HS-5 (cell line): ENCODE results near the gene SORCS2.
A peak's percentile ranks its signal among the peaks of the same experiment; 100 is the strongest.

Experiments used
- DNase-seq: peaks from one replicate; pipeline ENCODE4 v3.0.0-alpha.2; 2012; ENCODE audit warnings: low read depth

The SORCS2 gene

DNA sequence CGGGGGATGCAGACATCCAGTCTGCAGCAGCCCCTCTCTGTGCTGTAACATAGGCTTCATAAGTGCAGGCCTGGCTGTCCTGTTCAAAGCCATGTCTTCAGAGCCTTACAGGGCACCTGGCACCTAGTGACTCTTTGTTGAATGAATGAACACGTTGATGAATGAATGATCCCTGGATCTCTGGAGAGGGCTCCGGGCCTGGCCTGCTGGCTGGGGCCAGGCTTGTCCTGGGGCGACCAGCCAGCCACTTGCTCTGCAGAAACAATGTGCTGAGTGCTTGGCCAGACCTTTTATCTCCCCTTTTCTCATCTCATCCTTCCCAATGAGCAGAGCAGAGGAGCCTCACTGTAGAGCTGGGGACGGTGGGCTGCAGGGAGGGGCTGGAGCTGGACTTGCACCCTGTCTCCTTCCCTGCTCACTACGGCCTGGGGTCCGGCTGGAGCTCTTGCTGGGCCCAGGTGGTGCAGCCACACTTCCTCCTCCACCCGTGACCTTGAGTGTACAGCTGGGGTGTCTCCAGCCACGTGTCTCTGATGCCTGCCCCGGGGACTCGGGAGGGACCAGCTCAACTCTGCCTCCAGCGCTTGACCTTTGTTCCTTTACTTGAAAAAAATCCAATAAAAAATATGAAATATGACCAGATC is 164.5 kb downstream of the SORCS2 start:
- DNase-seq = no peak

GRCh38 chr4:7357323-7357722 is 165.0 kb downstream of the SORCS2 start:
- no peak for DNase-seq

DNA sequence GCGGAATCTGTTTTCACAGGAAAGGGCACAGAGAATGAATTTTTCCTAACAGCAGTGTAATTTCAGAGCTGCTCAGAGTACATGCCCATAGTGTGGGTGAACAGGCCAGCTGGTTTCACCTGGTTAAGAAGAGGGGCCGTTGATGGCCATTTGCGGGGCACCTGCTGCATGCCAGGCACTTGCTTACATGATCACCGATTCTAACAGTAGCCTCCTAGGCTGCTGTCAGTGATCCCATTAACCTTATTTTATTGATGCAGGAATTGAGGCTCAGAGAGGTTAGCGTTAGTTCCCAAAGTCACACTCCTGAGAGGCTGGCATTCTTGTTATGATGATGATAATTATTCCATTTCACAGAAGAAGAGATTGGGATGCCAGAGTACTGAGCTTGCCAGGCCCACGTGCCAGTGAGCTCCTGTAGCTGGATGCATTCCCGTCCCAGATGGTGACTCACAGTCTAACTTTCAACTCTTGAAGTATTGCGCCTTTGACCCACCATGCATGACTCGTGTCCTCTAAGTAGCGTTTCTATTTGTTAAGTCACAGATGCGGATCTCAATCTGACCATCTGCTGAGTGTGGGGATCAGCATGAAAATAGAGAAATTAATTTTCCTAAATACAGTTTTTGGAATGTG is 165.9 kb downstream of the SORCS2 start:
- DNase-seq = peak; percentile 98

- DNase-seq = no peak
Measured at GRCh38 chr4:7359400-7360062, 167.2 kb downstream of the SORCS2 start.

DNA sequence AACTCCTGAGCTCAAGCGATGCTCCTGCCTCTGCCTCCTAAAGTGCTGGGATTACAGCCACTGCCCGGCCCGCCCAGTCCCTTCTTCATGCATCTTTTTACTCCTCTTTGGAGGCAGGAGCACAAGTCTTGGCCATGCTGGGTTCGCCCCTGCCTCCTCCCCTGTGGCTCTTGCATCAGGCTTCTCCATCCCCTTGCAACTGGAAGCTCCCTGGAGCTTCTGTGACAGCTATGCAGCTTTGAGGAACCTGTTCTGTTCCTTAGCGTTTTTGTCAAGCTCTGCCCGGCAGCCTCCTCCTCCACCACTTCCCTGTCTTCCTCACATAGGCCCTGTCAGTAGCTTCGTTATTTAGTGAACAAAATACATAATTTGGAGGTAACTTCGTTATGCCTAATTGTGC is 168.5 kb downstream of the SORCS2 start:
- DNase-seq = no peak

- no peak for DNase-seq
Measured at GRCh38 chr4:7361280-7361895, 169.1 kb downstream of the SORCS2 start.

DNA sequence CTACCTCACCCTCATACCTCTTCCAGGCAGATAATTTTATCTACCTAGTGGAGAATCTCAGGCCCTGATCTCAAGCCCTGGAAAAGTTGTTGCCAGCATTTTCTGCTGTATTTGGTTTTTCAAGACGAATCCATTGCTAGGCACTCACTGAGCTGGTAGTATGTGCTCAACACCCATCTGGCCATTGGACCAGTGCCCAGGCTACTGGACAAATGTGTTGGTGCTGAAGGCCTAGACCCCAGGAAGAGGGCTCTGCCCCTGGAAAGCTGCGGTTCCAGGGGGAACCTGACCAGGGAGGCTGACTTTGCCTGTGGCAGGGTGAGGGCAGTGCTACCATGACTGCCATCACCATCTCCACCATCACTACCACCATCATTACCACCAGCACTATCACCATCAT is 170.0 kb downstream of the SORCS2 start:
- no peak for DNase-seq

GRCh38 chr4:7362862-7363430 is 170.6 kb downstream of the SORCS2 start:
- no peak for DNase-seq

DNA sequence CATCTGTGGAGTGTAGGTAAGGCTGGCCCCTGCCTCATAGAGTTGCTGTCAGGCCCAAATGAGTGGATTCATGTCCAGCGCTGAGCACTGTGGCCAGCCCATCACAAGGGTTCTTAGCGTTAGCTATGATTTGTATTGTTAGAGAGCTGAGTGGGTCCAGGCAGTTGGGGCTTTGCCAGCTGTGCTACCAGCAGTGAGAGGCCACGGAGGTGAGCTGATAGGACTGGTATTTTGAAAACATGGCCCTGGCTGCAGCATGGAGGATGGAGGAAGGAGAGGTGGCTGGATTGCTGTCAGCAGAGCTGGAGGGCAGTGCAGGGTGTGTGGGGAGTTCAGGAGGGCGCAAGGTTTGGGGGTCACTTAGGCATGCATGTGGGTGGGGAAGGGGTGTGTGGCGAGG is 172.6 kb downstream of the SORCS2 start:
- no peak for DNase-seq

GRCh38 chr4:7365462-7366179 is 173.3 kb downstream of the SORCS2 start:
- DNase-seq = no peak

GRCh38 chr4:7366180-7366945 is 174.0 kb downstream of the SORCS2 start:
- DNase-seq = no peak

DNA sequence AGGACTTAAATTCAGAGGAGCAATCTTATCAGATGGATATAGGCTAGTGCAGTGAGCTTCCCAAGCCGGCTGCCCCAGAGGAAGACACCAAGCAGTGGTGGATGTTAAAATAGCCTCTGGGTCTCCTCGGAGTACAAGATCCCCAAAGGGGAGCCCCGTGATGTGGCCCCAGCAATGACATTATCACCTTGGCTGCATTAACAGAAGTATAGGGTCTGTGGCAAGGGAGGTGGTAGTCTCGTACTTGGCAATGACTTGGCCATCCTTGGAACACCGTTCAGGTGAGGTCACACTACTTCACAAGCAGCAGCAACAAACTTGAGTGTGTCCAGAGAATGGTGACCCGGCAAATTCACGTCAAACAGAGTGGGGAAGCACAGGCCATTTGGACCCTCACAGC is 174.6 kb downstream of the SORCS2 start:
- no peak for DNase-seq

- no peak for DNase-seq
Measured at GRCh38 chr4:7367406-7367805, 175.1 kb downstream of the SORCS2 start.

GRCh38 chr4:7367864-7368277 is 175.5 kb downstream of the SORCS2 start:
- no peak for DNase-seq

DNA sequence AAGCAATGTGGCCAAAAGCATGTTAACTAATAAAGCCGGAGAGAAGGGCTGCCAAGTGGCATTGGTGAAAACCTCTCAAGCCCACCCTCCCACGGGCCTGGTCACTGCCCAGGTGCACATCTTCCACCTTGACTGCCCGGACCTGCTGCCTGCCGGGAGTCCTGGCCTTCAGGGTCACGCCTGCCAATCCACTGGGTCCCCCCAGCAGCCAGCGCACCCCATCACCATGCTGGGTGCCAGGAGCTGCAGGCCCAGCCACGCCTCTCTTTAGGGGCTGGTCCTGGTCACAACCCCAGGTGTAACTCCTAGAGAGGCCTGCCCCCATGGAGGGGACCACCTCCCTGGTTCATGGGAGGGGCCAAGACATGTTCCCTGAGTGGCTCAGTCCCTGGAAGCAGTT is 176.0 kb downstream of the SORCS2 start:
- no peak for DNase-seq

DNA sequence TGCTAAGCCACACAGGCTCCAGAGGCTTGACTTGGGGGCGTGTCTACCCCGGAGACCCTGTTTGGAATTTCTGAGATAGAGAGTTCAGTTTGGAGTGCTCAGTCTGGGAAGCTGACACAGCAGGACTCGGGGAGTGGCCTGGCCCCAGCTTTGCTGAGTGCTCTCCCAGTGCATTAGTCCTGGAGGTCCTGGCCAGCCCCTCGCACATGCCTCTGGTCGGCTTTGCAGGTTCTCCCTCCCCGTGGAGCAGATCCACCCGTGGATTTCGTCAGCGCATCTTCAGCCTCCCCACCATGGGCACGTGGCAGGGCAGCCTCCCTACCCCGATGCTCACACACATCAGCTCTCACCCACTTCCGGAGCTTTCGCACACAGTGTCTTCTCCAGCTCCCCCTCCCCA is 177.2 kb downstream of the SORCS2 start:
- DNase-seq = no peak

GRCh38 chr4:7370038-7370437 is 177.7 kb downstream of the SORCS2 start:
- no peak for DNase-seq

GRCh38 chr4:7371210-7371941 is 179.0 kb downstream of the SORCS2 start:
- no peak for DNase-seq

DNA sequence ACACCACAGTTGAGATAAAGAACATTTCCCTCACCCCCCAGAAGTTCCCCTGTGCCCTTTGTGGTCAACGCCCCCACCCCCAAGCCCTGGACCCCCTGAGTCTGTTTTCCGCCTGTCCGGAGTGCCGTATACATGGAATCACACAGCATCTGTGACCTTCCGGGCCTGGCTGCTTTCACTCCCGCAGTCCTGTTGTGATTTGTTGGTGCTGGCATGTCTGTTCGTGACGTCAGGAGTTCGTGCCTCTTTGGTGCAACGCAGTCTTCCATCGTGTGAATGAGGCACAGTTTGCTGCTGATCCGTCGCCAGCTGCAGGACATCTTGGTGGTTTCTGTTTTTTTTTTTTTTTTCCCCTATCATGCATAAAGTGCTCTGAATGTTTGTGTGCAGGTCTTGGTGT is 180.3 kb downstream of the SORCS2 start:
- DNase-seq = no peak

- no peak for DNase-seq
Measured at GRCh38 chr4:7374571-7374970, 182.2 kb downstream of the SORCS2 start.

- DNase-seq = no peak
Measured at GRCh38 chr4:7375427-7375826, 183.1 kb downstream of the SORCS2 start.
